Ishikawa (cell line): ENCODE measurements around the gene SYT10.

Experiments
- CEBPB ChIP-seq: IDR thresholded peaks from 2 replicates; pipeline ENCODE4 v1.6.1; 2012
- EGR1 ChIP-seq: IDR thresholded peaks from 2 replicates; pipeline ENCODE4 v1.6.1; 2012
- EP300 ChIP-seq: IDR thresholded peaks from 2 replicates; pipeline ENCODE4 v1.6.1; 2012; ENCODE audit warnings: borderline replicate concordance
- FOXM1 ChIP-seq: IDR thresholded peaks from 2 replicates; pipeline ENCODE4 v1.6.1; 2012; ENCODE audit warnings: low read depth, borderline replicate concordance
- MAX ChIP-seq: IDR thresholded peaks from 2 replicates; pipeline ENCODE4 v1.6.1; 2012
- NFIC ChIP-seq: IDR thresholded peaks from 2 replicates; pipeline ENCODE4 v1.6.1; 2012
- RAD21 ChIP-seq: IDR thresholded peaks from 2 replicates; pipeline ENCODE4 v1.6.1; 2012; ENCODE audit warnings: low read depth
- REST ChIP-seq: IDR thresholded peaks from 2 replicates; pipeline ENCODE4 v1.6.1; 2012; ENCODE audit warnings: low read depth, mild to moderate bottlenecking
- TAF1 ChIP-seq: IDR thresholded peaks from 2 replicates; pipeline ENCODE4 v1.6.1; 2012; ENCODE audit warnings: low read depth, mild to moderate bottlenecking
- TCF12 ChIP-seq: IDR thresholded peaks from 2 replicates; pipeline ENCODE4 v1.6.1; 2012; ENCODE audit warnings: low read depth
- TEAD4 ChIP-seq: IDR thresholded peaks from 2 replicates; pipeline ENCODE4 v1.6.1; 2012
- USF1 ChIP-seq: IDR thresholded peaks from 2 replicates; pipeline ENCODE4 v1.6.1; 2012

- no peak for TF ChIP-seq TEAD4
- no peak for TF ChIP-seq FOXM1
- TF ChIP-seq NFIC = no peak
- no peak for TF ChIP-seq EP300
- TF ChIP-seq EGR1 = no peak
- no peak for TF ChIP-seq CEBPB
- TF ChIP-seq USF1 = no peak
- no peak for TF ChIP-seq REST
- TF ChIP-seq MAX = no peak
- no peak for TF ChIP-seq TAF1
- no peak for TF ChIP-seq RAD21
- no peak for TF ChIP-seq TCF12
These were observed 46.4 kb upstream of the SYT10 start for GRCh38 chr12:33486058-33486457.
